Activated CD8-positive, alpha-beta T cell treated with anti-CD3 and anti-CD28 coated beads for 36 hours (primary cell): Measurements from ENCODE around the gene CASTOR1. TPM values are rescaled to one million over a fixed set of nuclear protein-coding genes. Genes with fewer than 3 reads are reported as not detected.

Experiments
- ATAC-seq: fragments of 200-7000 bp; cut with Tn5 transposase; one replicate; pipeline ENCODE4 v1.10.0; 2021; ENCODE audit warnings: mild to moderate bottlenecking, moderate library complexity
- CTCF ChIA-PET: fragments of 350-600 bp; sonication (Branson Sonifier 250); formaldehyde crosslinking; loops from one replicate; lab custom pipeline; 2021; ENCODE audit warnings: antibody characterized with exemption; lab: Charles Lee
- POLR2A ChIA-PET: fragments of 350-600 bp; sonication (Branson Sonifier 250); formaldehyde crosslinking; loops from one replicate; lab custom pipeline; 2021; ENCODE audit warnings: antibody characterized with exemption; lab: Charles Lee
- DNase-seq: peaks from one replicate; pipeline ENCODE4 v3.0.0-alpha.2; 2020
- H3K27ac Mint-ChIP-seq: one replicate; pipeline ENCODE4 v1.8.0; 2021; ENCODE audit warnings: mild to moderate bottlenecking, mixed read lengths
- H3K27me3 Mint-ChIP-seq: one replicate; pipeline ENCODE4 v1.8.0; 2021; ENCODE audit warnings: mixed read lengths
- H3K36me3 Mint-ChIP-seq: one replicate; pipeline ENCODE4 v1.8.0; 2021; ENCODE audit warnings: low read depth, mixed read lengths
- H3K4me1 Mint-ChIP-seq: one replicate; pipeline ENCODE4 v1.8.0; 2021; ENCODE audit warnings: low read depth, mixed read lengths
- H3K4me3 Mint-ChIP-seq: one replicate; pipeline ENCODE4 v1.8.0; 2021; ENCODE audit warnings: mild to moderate bottlenecking, moderate library complexity, mixed read lengths
- H3K9me3 Mint-ChIP-seq: one replicate; pipeline ENCODE4 v1.8.0; 2021; ENCODE audit warnings: mixed read lengths
- CTCF ChIP-seq: fragments of 200-600 bp; IDR thresholded peaks from one replicate; pipeline ENCODE4 v1.8.0; 2022; ENCODE audit warnings: antibody characterized with exemption, mild to moderate bottlenecking
- intact Hi-C: fragments of 100-400 bp; cut with micrococcal nuclease; formaldehyde crosslinking; loops from one replicate; pipeline ENCODE4 v1.10.0; 2022
- total RNA-seq, 2 experiments: library from RNA; stranded (reverse); gene quantifications; one replicate each; pipeline ENCODE4 v1.2.3, GENCODE V29; 2021

Gene CASTOR1
- total RNA-seq, 2 experiments from 2014 or later = 4.2 to 5.1 TPM

DNA sequence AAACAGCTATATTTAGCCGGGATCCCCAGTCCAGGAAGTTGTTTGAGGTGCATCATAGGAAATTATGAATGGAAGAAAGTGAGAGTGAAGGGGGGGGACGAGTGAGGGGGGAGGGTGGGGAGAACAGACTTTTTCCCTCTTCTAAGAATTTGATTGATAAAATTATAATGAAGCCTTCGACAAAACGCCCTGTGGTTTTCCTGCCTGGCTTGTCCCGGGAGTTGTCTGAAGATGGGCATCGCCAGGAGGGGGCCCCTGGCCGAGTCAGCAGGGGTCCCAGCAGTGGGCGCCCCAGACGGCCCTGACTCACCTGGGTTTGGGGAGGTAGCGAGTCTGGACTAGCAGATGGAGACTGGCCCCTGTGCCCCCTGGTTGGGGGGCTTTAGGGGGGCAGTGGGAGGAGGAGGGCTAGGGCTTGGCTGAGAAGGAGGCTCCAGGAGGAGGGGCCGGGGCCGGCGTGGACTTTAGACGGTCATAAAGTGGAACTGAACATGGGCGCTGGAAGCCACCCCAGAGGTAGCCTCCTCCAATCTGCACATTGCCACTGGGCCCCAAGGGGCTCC, 42.4 kb downstream of the CASTOR1 start:
- TF ChIP-seq CTCF = no peak
- ATAC-seq = peak; percentile 32
- no peak for DNase-seq
- Mint-ChIP-seq H3K9me3 (no peaks in the 10 kb centered on the region), H3K27me3 (peaks cover 1% of the 10 kb centered on the region), H3K4me1 (peaks cover 71% of the 10 kb centered on the region), H3K27ac (peak overlapping the region; percentile 93), H3K36me3 (peaks cover 43% of the 10 kb centered on the region), H3K4me3 (peak overlapping the region; percentile 97)
- ChIA-PET CTCF (interaction anchor here (0.8 to 3.6 kb wide), 3 partner anchors 16 to 139 kb away, joined by 3 to 10 read pairs (median 6); no protein-coding TSS in a partner anchor), POLR2A (interaction anchor here (1.2 to 4.3 kb wide), 4 partner anchors 11 to 133 kb away, joined by 4 to 20 read pairs (median 7); no protein-coding TSS in a partner anchor)
- intact Hi-C loops = loop anchor here (5.0 kb wide), 1 partner anchor 70 kb away; no protein-coding TSS in a partner anchor

GRCh38 chr22:30245985-30246813, 43.1 kb downstream of the CASTOR1 start, which contains the start of gene LIF:
Gene LIF, minus strand, starts transcription at chr22:30246759. Its CDS starts 64 bp downstream, at chr22:30246695.
- ChIA-PET POLR2A (interaction anchor here (1.0 to 4.3 kb wide), 5 partner anchors 10 to 150 kb away, joined by 3 to 20 read pairs (median 7); no protein-coding TSS in a partner anchor), CTCF (interaction anchor here (0.6 to 3.6 kb wide), 4 partner anchors 17 to 144 kb away, joined by 3 to 10 read pairs (median 4); no protein-coding TSS in a partner anchor)
- ATAC-seq (peak; percentile 57), DNase-seq (peak; percentile 74)
- intact Hi-C loops = loop anchor here (5.0 kb wide), 1 partner anchor 69 kb away; no protein-coding TSS in a partner anchor
- H3K36me3 Mint-ChIP-seq = peaks cover 46% of the 10 kb centered on the region
- H3K27me3 Mint-ChIP-seq = peaks cover 1% of the 10 kb centered on the region
- H3K4me1 Mint-ChIP-seq = peaks cover 64% of the 10 kb centered on the region
- no peak for TF ChIP-seq CTCF
- peak within 1 kb of the TSS; percentile 94 for H3K27ac Mint-ChIP-seq
- no peaks in the 10 kb centered on the region for H3K9me3 Mint-ChIP-seq
- peak within 1 kb of the TSS; percentile 97 for H3K4me3 Mint-ChIP-seq

- H3K27me3 Mint-ChIP-seq = peaks cover 1% of the 10 kb centered on the region
- intact Hi-C loops = loop anchor here (5.0 kb wide), 1 partner anchor 68 kb away; no protein-coding TSS in a partner anchor
- no peak for ATAC-seq
These were observed 43.9 kb downstream of the CASTOR1 start for GRCh38 chr22:30245181-30245984.

More at GRCh38 chr22:30245181-30245984, 43.9 kb downstream of the CASTOR1 start:
- Mint-ChIP-seq H3K9me3 (no peaks in the 10 kb centered on the region), H3K4me3 (peak overlapping the region; percentile 97), H3K27ac (peak overlapping the region; percentile 94), H3K4me1 (peaks cover 57% of the 10 kb centered on the region), H3K36me3 (peaks cover 52% of the 10 kb centered on the region)
- TF ChIP-seq CTCF = no peak
- CTCF ChIA-PET = interaction anchor here (0.6 to 3.6 kb wide), 3 partner anchors 43 to 145 kb away, joined by 3 to 10 read pairs (median 6); no protein-coding TSS in a partner anchor
- POLR2A ChIA-PET = interaction anchor here (1.0 to 4.3 kb wide), 4 partner anchors 9 to 151 kb away, joined by 3 to 20 read pairs (median 7); no protein-coding TSS in a partner anchor
- DNase-seq = peak; percentile 56
